ENCODE measurements around the gene RICTOR. TPM values are rescaled to one million over a fixed set of nuclear protein-coding genes. Genes with fewer than 3 reads are reported as not detected.
A peak's percentile ranks its signal among the peaks of the same experiment; 100 is the strongest.

RICTOR gene
- polyA plus RNA-seq (2011; rRNA removed) = 26.8 and 28.5 TPM in 2 replicates
- polyA plus RNA-seq (2012; cell fraction: cytosol; rRNA removed) = 1.6 and 1.9 TPM in 2 replicates
- polyA plus RNA-seq (2012; cell fraction: nucleus; rRNA removed) = 3.7 and 5.4 TPM in 2 replicates
- 5.8 to 6.8 TPM (median 6.5 TPM) in 3 replicates for polyA plus RNA-seq (2017; fragmentation: RNase III; extraction: RNeasy Plus Mini Kit Qiagen cat#74134 plus additional on column Dnase treatment)
- polyA minus RNA-seq (2011; rRNA and poly(A)+ RNA removed) = 59.6 and 63.3 TPM in 2 replicates

GRCh38 chr5:39074017-39074814 is at the start of gene RICTOR:
RICTOR (minus strand) TSS chr5:39074399; CDS start chr5:39074377, 22 bp downstream.
- FAIRE-seq = no peak
- peaks cover 51% of the 10 kb centered on the region for H3K4me1 ChIP-seq
- H3K9me3 ChIP-seq = no peaks in the 10 kb centered on the region
- CTCF ChIA-PET = interaction anchor here (0.7 to 2.3 kb wide), 6 partner anchors 23 to 69 kb away, joined by 3 to 11 read pairs (median 3); no protein-coding TSS in a partner anchor
- peak; percentile 83 to 90 for ATAC-seq
- POLR2A ChIA-PET = no interaction called here
- H3K4me3 ChIP-seq = peak within 1 kb of the TSS; percentile 90
- peak within 1 kb of the TSS; percentile 89 to 98 for H3K27ac ChIP-seq
- peak within 1 kb of the TSS; percentile 96 for H3K4me2 ChIP-seq
- WGBS (ENCODE audit: missing lambda C conversion rate) = 0% methylated on average over 26 of the region's 94 CpGs
- peak; percentile 79 to 94 for DNase-seq (ENCODE audit: low read depth in 1 of 2, low spot score in 1 of 2)
- no peak for TF ChIP-seq ZNF302 (CRISPR knock-in tag; IDR thresholded peaks at IDR 0.05)
- TF ChIP-seq MAFK (IDR thresholded peaks at IDR 0.05; ENCODE audit: partially characterized antibody) = no peak
- TF ChIP-seq ZSCAN20 (CRISPR knock-in tag; IDR thresholded peaks at IDR 0.05) = no peak
- peak in 1 of 2 experiments; percentile 16; a peak in 1 of 5 replicates for TF ChIP-seq EP300 (IDR thresholded peaks at IDR 0.05)
- TF ChIP-seq HOXA7 (CRISPR knock-in tag; IDR thresholded peaks at IDR 0.05) = no peak; the same call in 1 of the 2 replicates
- TF ChIP-seq CHD4 (IDR thresholded peaks at IDR 0.05; ENCODE audit: borderline replicate concordance) = no peak
- peak; percentile 46 for TF ChIP-seq PHF8 (IDR thresholded peaks at IDR 0.05; ENCODE audit: borderline replicate concordance, low read depth)
- TF ChIP-seq TFCP2L1 (CRISPR knock-in tag; IDR thresholded peaks at IDR 0.05) = peak; percentile 74; the same call in 1 of the 2 replicates
- peak; percentile 31; the same call in 1 of the 3 replicates for TF ChIP-seq SMC3 (IDR thresholded peaks at IDR 0.05)
- no peak for TF ChIP-seq NR3C1 (IDR thresholded peaks at IDR 0.05)
- TF ChIP-seq, protein P1, sequence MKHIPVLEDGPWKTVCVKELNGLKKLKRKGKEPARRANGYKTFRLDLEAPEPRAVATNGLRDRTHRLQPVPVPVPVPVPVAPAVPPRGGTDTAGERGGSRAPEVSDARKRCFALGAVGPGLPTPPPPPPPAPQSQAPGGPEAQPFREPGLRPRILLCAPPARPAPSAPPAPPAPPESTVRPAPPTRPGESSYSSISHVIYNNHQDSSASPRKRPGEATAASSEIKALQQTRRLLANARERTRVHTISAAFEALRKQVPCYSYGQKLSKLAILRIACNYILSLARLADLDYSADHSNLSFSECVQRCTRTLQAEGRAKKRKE (CRISPR knock-in tag; IDR thresholded peaks at IDR 0.05; ENCODE audit: low read depth) = 0 out of 2 replicates have a peak, but pooled peaks have one; percentile 71
- TF ChIP-seq CBX2 (IDR thresholded peaks at IDR 0.05; ENCODE audit: borderline replicate concordance, low read depth) = no peak
- TF ChIP-seq JUN (IDR thresholded peaks at IDR 0.05) = peak; percentile 92 to 96
- TF ChIP-seq POLR2A (IDR thresholded peaks at IDR 0.05; ENCODE audit: low read length) = peak; percentile 87
- TF ChIP-seq HEYL (CRISPR knock-in tag; IDR thresholded peaks at IDR 0.05) = no peak
- TF ChIP-seq REST (IDR thresholded peaks at IDR 0.05) = peak; percentile 96
- no peak for TF ChIP-seq EHF (CRISPR knock-in tag; IDR thresholded peaks at IDR 0.05)
- no peak for TF ChIP-seq RARB (CRISPR knock-in tag; IDR thresholded peaks at IDR 0.05)
- TF ChIP-seq BCL3 (IDR thresholded peaks at IDR 0.05) = peak; percentile 96
- TF ChIP-seq NFE2L2 (conservative IDR thresholded peaks at IDR 0.05; ENCODE audit: low read length) = no peak
- TF ChIP-seq ESRRA (IDR thresholded peaks at IDR 0.05; ENCODE audit: borderline replicate concordance, low read length) = no peak
- no peak for TF ChIP-seq HOXB13 (CRISPR knock-in tag; IDR thresholded peaks at IDR 0.05; ENCODE audit: low read depth)
- TF ChIP-seq ZC3H11A (IDR thresholded peaks at IDR 0.05) = no peak
- TF ChIP-seq POLR2AphosphoS2 (conservative IDR thresholded peaks at IDR 0.05; ENCODE audit: low read length) = no peak
- no peak for TF ChIP-seq KDM1A (IDR thresholded peaks at IDR 0.05; ENCODE audit: low read depth)
- TF ChIP-seq PBX3 (IDR thresholded peaks at IDR 0.05) = 0 out of 2 replicates have a peak, but pooled peaks have one; percentile 25
- no peak for TF ChIP-seq RFX5 (IDR thresholded peaks at IDR 0.05)
- no peak for TF ChIP-seq RNF2 (IDR thresholded peaks at IDR 0.05; ENCODE audit: borderline replicate concordance, low read depth)
- TF ChIP-seq HDAC2 (IDR thresholded peaks at IDR 0.05) = peak; percentile 77; the same call in 1 of the 2 replicates
- TF ChIP-seq ZFP36 (IDR thresholded peaks at IDR 0.05; ENCODE audit: borderline replicate concordance, partially characterized antibody) = no peak
- TF ChIP-seq CBX8 (IDR thresholded peaks at IDR 0.05) = no peak
- TF ChIP-seq CHD2 (IDR thresholded peaks at IDR 0.05; ENCODE audit: low read length, partially characterized antibody) = peak; percentile 93
- no peak for TF ChIP-seq HES2 (IDR thresholded peaks at IDR 0.05)
- TF ChIP-seq MYC (IDR thresholded peaks at IDR 0.05; ENCODE audit: borderline replicate concordance, low read length) = peak; percentile 54; the same call in 1 of the 2 replicates
- no peak for TF ChIP-seq BHLHE40 (IDR thresholded peaks at IDR 0.05; ENCODE audit: low read depth, low read length)
